Neural cell (in vitro differentiated cells): ENCODE results near the gene RRAGD. TPM values are rescaled to one million over a fixed set of nuclear protein-coding genes. Genes with fewer than 3 reads are reported as not detected.

ENCODE experiments used
- H2AFZ ChIP-seq: fragments of 200-600, 300-800 bp; sonication (generic), shearing (Covaris generic); 2 replicates; pipeline ENCODE4 v1.6.0; 2014; ENCODE audit warnings: low read depth, mild to moderate bottlenecking, antibody characterized with exemption, low read length, moderate library complexity
- H3F3A ChIP-seq: fragments of 200-600 bp; shearing (Covaris generic); 2 replicates; pipeline ENCODE4 v1.6.1; 2016; ENCODE audit warnings: mild to moderate bottlenecking, moderate library complexity, mixed read lengths, antibody characterized with exemption, low read length; ENCODE audit not compliant: insufficient read depth, poor library complexity, severe bottlenecking
- H3K27ac ChIP-seq: fragments of 200-600, 300-800 bp; sonication (generic), shearing (Covaris generic); 2 replicates; pipeline ENCODE4 v1.5.1; 2014; ENCODE audit warnings: mild to moderate bottlenecking, low read length, moderate library complexity
- H3K27me3 ChIP-seq: fragments of 300-800, 200-600 bp; sonication (generic), shearing (Covaris generic); 2 replicates; pipeline ENCODE4 v1.6.0; 2014; ENCODE audit warnings: mild to moderate bottlenecking, low read depth, low read length, moderate library complexity; ENCODE audit not compliant: insufficient read depth
- H3K36me3 ChIP-seq: fragments of 300-800, 200-600 bp; sonication (generic), shearing (Covaris generic); 2 replicates; pipeline ENCODE4 v1.5.1; 2014; ENCODE audit warnings: mild to moderate bottlenecking, antibody characterized with exemption, low read length, moderate library complexity; ENCODE audit not compliant: insufficient read depth
- H3K4me2 ChIP-seq: fragments of 300-800, 200-600 bp; sonication (generic), shearing (Covaris generic); 2 replicates; pipeline ENCODE4 v1.6.0; 2014; ENCODE audit warnings: mild to moderate bottlenecking, low read length
- H3K4me3 ChIP-seq: fragments of 300-800, 200-600 bp; sonication (generic), shearing (Covaris generic); 2 replicates; pipeline ENCODE4 v1.5.1; 2014; ENCODE audit warnings: mild to moderate bottlenecking, low read length, moderate library complexity
- H3K79me2 ChIP-seq: fragments of 200-600 bp; shearing (Covaris generic); replicated peaks from 2 replicates; pipeline ENCODE4 v1.6.0; 2014; ENCODE audit warnings: mild to moderate bottlenecking, low read length, moderate library complexity; ENCODE audit not compliant: insufficient read depth
- H3K9ac ChIP-seq: fragments of 300-800, 200-600 bp; sonication (generic), shearing (Covaris generic); 2 replicates; pipeline ENCODE4 v1.6.1; 2016; ENCODE audit warnings: mild to moderate bottlenecking, low read length, mixed read lengths
- H3K9me2 ChIP-seq: fragments of 200-600 bp; shearing (Covaris generic); 2 replicates; pipeline ENCODE4 v1.6.1; 2016; ENCODE audit warnings: mild to moderate bottlenecking, low read length, mixed read lengths; ENCODE audit not compliant: insufficient read depth
- H3K9me3 ChIP-seq: fragments of 200-600, 300-800 bp; sonication (generic), shearing (Covaris generic); 2 replicates; pipeline ENCODE4 v1.6.1; 2016; ENCODE audit warnings: mild to moderate bottlenecking, mixed run types, low read length, moderate library complexity, mixed read lengths
- H4K20me1 ChIP-seq: fragments of 200-600 bp; shearing (Covaris generic); 2 replicates; pipeline ENCODE4 v1.6.1; 2016; ENCODE audit warnings: mild to moderate bottlenecking, mixed run types; ENCODE audit not compliant: insufficient read depth
- CTCF ChIP-seq: fragments of 450-650 bp; IDR thresholded peaks from 2 replicates; pipeline ENCODE4 v1.5.1; 2014; ENCODE audit warnings: antibody characterized with exemption, mild to moderate bottlenecking, moderate library complexity; ENCODE audit not compliant: poor library complexity, severe bottlenecking
- EP300 ChIP-seq: fragments of 450-650 bp; conservative IDR thresholded peaks from 2 replicates; pipeline ENCODE4 v1.6.1; 2014; ENCODE audit warnings: antibody characterized with exemption, mild to moderate bottlenecking, moderate library complexity; ENCODE audit not compliant: poor library complexity, severe bottlenecking
- EZH2 ChIP-seq: fragments of 200-600, 300-800 bp; shearing (Covaris generic), sonication (generic); IDR thresholded peaks from 2 replicates; pipeline ENCODE4 v1.6.1; 2014; ENCODE audit warnings: antibody characterized with exemption, low read length, borderline replicate concordance, mild to moderate bottlenecking; ENCODE audit not compliant: insufficient read depth, poor library complexity, severe bottlenecking
- MXI1 ChIP-seq: fragments of 450-650 bp; conservative IDR thresholded peaks from 2 replicates; pipeline ENCODE4 v1.6.1; 2014; ENCODE audit warnings: antibody characterized with exemption, mild to moderate bottlenecking; ENCODE audit not compliant: poor library complexity, severe bottlenecking
- POLR2AphosphoS5 ChIP-seq: IDR thresholded peaks from 2 replicates; pipeline ENCODE4 v1.6.1; 2012
- RAD21 ChIP-seq: fragments of 450-650 bp; conservative IDR thresholded peaks from 2 replicates; pipeline ENCODE4 v1.6.1; 2014; ENCODE audit warnings: antibody characterized with exemption, mild to moderate bottlenecking, moderate library complexity
- REST ChIP-seq: IDR thresholded peaks from 2 replicates; pipeline ENCODE4 v1.6.1; 2012; ENCODE audit warnings: borderline replicate concordance
- SMC3 ChIP-seq: fragments of 450-650 bp; conservative IDR thresholded peaks from 2 replicates; pipeline ENCODE4 v1.6.1; 2014; ENCODE audit warnings: antibody characterized with exemption, mild to moderate bottlenecking, moderate library complexity; ENCODE audit not compliant: poor library complexity
- TAF1 ChIP-seq: IDR thresholded peaks from 2 replicates; pipeline ENCODE4 v1.6.1; 2012; ENCODE audit warnings: low read depth
- polyA plus RNA-seq: library from polyadenylated mRNA; depleted of rRNA; stranded (reverse); fragments of >200 nt; gene quantifications from 2 replicates; pipeline ENCODE4 v1.2.3, GENCODE V29; 2014

Gene RRAGD
- polyA plus RNA-seq, 1 donor from 2014 or later = 34.1 TPM

- no peak overlapping the region for H3K9ac ChIP-seq
- no peaks in the 10 kb centered on the region for H3K9me2 ChIP-seq
- H3K36me3 ChIP-seq = no peaks in the 10 kb centered on the region
- H3K4me3 ChIP-seq = no peak overlapping the region
- TF ChIP-seq RAD21 = no peak
- no peak for TF ChIP-seq POLR2AphosphoS5
- TF ChIP-seq CTCF = no peak
- no peak for TF ChIP-seq REST
- TF ChIP-seq MXI1 = no peak
- no peak for TF ChIP-seq TAF1
- TF ChIP-seq EP300 = no peak
- TF ChIP-seq SMC3 = no peak
- TF ChIP-seq EZH2 = no peak
- no peaks in the 10 kb centered on the region for H4K20me1 ChIP-seq
- H3K79me2 ChIP-seq = no peaks in the 10 kb centered on the region
- H2AFZ ChIP-seq = no peak overlapping the region
- H3K27ac ChIP-seq = no peak overlapping the region
- no peak overlapping the region for H3K4me2 ChIP-seq
- H3F3A ChIP-seq = no peaks in the 10 kb centered on the region
- no peaks in the 10 kb centered on the region for H3K27me3 ChIP-seq
- no peaks in the 10 kb centered on the region for H3K9me3 ChIP-seq
These were observed 28.1 kb upstream of the RRAGD start for GRCh38 chr6:89440200-89440599.

GRCh38 chr6:89439014-89439413 lies 26.9 kb upstream of the RRAGD start:
- no peak overlapping the region for H2AFZ ChIP-seq
- H3K27ac ChIP-seq = no peak overlapping the region
- H3K9me3 ChIP-seq = no peaks in the 10 kb centered on the region
- no peaks in the 10 kb centered on the region for H4K20me1 ChIP-seq
- no peak overlapping the region for H3K4me3 ChIP-seq
- TF ChIP-seq RAD21 (no peak), EP300 (no peak), EZH2 (no peak), REST (no peak), CTCF (no peak), POLR2AphosphoS5 (no peak)
- H3K36me3 ChIP-seq = no peaks in the 10 kb centered on the region
- H3F3A ChIP-seq = no peaks in the 10 kb centered on the region
- H3K4me2 ChIP-seq = no peak overlapping the region
- no peaks in the 10 kb centered on the region for H3K79me2 ChIP-seq
- H3K9ac ChIP-seq = no peak overlapping the region
- no peaks in the 10 kb centered on the region for H3K9me2 ChIP-seq
- H3K27me3 ChIP-seq = no peaks in the 10 kb centered on the region
